SU-DHL-6 (cell line): ENCODE results near the gene ZNF319.

Source experiments
- H2AFZ ChIP-seq: fragments of 200-600 bp; sonication (generic); 2 replicates; pipeline ENCODE4 v1.6.1; 2014; ENCODE audit warnings: low read depth, mild to moderate bottlenecking, moderate library complexity, mixed read lengths, antibody characterized with exemption, low read length; ENCODE audit not compliant: severe bottlenecking
- H3F3A ChIP-seq: fragments of 200-600 bp; shearing (Covaris generic); 2 replicates; pipeline ENCODE4 v1.6.0; 2016; ENCODE audit warnings: antibody characterized with exemption, mild to moderate bottlenecking; ENCODE audit not compliant: insufficient read depth
- H3K27ac ChIP-seq: fragments of 200-600 bp; sonication (generic); 2 replicates; pipeline ENCODE4 v1.5.1; 2016; ENCODE audit warnings: low read depth, mild to moderate bottlenecking, low read length, moderate library complexity, mixed read lengths
- H3K27me3 ChIP-seq: fragments of 200-600 bp; sonication (generic), shearing (Covaris generic); 2 replicates; pipeline ENCODE4 v1.6.0; 2014; ENCODE audit warnings: mild to moderate bottlenecking, low read length
- H3K36me3 ChIP-seq: fragments of 200-600 bp; sonication (generic); 2 replicates; pipeline ENCODE4 v1.6.1; 2014; ENCODE audit warnings: mild to moderate bottlenecking, low read length, mixed read lengths
- H3K4me2 ChIP-seq: fragments of 300-600, 200-600 bp; shearing (Covaris generic), sonication (generic); 2 replicates; pipeline ENCODE4 v1.6.0; 2014; ENCODE audit warnings: low read length, low read depth, mild to moderate bottlenecking; ENCODE audit not compliant: poor library complexity, severe bottlenecking
- H3K4me3 ChIP-seq: fragments of 200-600 bp; sonication (generic); 2 replicates; pipeline ENCODE4 v1.5.1; 2014; ENCODE audit warnings: antibody characterized with exemption, low read length, mild to moderate bottlenecking, mixed read lengths; ENCODE audit not compliant: insufficient read depth, poor library complexity, severe bottlenecking
- H3K79me2 ChIP-seq: fragments of 200-600 bp; sonication (generic); 2 replicates; pipeline ENCODE4 v1.6.1; 2014; ENCODE audit warnings: mild to moderate bottlenecking, low read length, moderate library complexity; ENCODE audit not compliant: insufficient read depth
- H3K9ac ChIP-seq: fragments of 200-600 bp; sonication (generic); 2 replicates; pipeline ENCODE4 v1.7.0; 2014; ENCODE audit warnings: mild to moderate bottlenecking, low read length
- H3K9me2 ChIP-seq: fragments of 200-600 bp; sonication (generic); replicated peaks from 2 replicates; pipeline ENCODE4 v1.6.1; 2014; ENCODE audit warnings: low read length; ENCODE audit not compliant: insufficient read depth
- H3K9me3 ChIP-seq: fragments of 200-600 bp; sonication (generic); 2 replicates; pipeline ENCODE4 v1.6.1; 2014; ENCODE audit warnings: low read length, mixed read lengths; ENCODE audit not compliant: insufficient read depth
- H4K20me1 ChIP-seq: fragments of 200-600 bp; sonication (generic); 2 replicates; pipeline ENCODE4 v1.6.1; 2014; ENCODE audit warnings: low read depth, mild to moderate bottlenecking, antibody characterized with exemption, low read length, moderate library complexity, mixed read lengths
- CTCF ChIP-seq: fragments of 200-600 bp; sonication (generic); IDR thresholded peaks from one replicate; pipeline ENCODE4 v1.5.1; 2017; ENCODE audit warnings: antibody characterized with exemption, mild to moderate bottlenecking, low read length, moderate library complexity; ENCODE audit not compliant: insufficient read depth, poor library complexity, severe bottlenecking
- EZH2phosphoT487 ChIP-seq: fragments of 200-600 bp; sonication (generic), shearing (Covaris generic); conservative IDR thresholded peaks from 2 replicates; pipeline ENCODE4 v1.6.1; 2018; ENCODE audit warnings: mild to moderate bottlenecking, antibody characterized with exemption, low read length, moderate library complexity, mixed read lengths

The ZNF319 gene

DNA sequence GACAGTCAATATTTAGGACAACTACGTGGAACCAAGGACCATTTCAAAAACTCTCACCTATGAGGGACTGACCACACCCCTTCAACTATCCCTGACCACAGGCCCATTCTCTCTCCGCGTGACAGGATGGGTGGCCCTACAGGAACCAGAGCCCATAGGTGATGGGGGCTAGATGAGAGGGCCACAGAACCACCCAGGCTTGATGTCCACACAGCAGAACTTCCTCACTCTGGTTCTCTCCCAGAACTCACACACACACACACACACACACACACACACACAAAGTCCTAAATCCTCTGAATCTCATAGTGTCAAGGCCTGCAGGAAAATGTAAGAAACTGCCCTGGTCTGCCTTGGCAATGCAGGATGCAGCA is 1.5 kb downstream of the ZNF319 start:
- Histone ChIP-seq H3K27ac (no peak overlapping the region), H3K4me3 (no peak overlapping the region)

GRCh38 chr16:57998486-57998885 is 2.0 kb downstream of the ZNF319 start:
- H3K9ac ChIP-seq = no peak overlapping the region
- no peak overlapping the region for H2AFZ ChIP-seq
- H3K27me3 ChIP-seq = no peaks in the 10 kb centered on the region
- TF ChIP-seq CTCF (no peak), EZH2phosphoT487 (no peak)
- no peaks in the 10 kb centered on the region for H3K9me2 ChIP-seq
- H3K27ac ChIP-seq = no peak overlapping the region
- no peaks in the 10 kb centered on the region for H4K20me1 ChIP-seq
- H3F3A ChIP-seq = peaks cover 9% of the 10 kb centered on the region
- H3K4me2 ChIP-seq = no peak overlapping the region
- H3K36me3 ChIP-seq = no peaks in the 10 kb centered on the region
- H3K4me3 ChIP-seq = no peak overlapping the region
- H3K9me3 ChIP-seq = no peaks in the 10 kb centered on the region
- no peaks in the 10 kb centered on the region for H3K79me2 ChIP-seq

More for the DNA sequence above, 1.5 kb downstream of the ZNF319 start:
- peak overlapping the region; percentile 83; the same call in 1 of the 2 replicates for H3K9ac ChIP-seq
- no peaks in the 10 kb centered on the region for H3K79me2 ChIP-seq
- no peaks in the 10 kb centered on the region for H3K9me3 ChIP-seq
- peaks cover 10% of the 10 kb centered on the region for H3F3A ChIP-seq
- no peaks in the 10 kb centered on the region for H3K27me3 ChIP-seq
- TF ChIP-seq CTCF = no peak
- TF ChIP-seq EZH2phosphoT487 = no peak
- no peak overlapping the region for H2AFZ ChIP-seq
- H4K20me1 ChIP-seq = no peaks in the 10 kb centered on the region
- H3K36me3 ChIP-seq = no peaks in the 10 kb centered on the region
- no peaks in the 10 kb centered on the region for H3K9me2 ChIP-seq
- peak overlapping the region; percentile 95 for H3K4me2 ChIP-seq

DNA sequence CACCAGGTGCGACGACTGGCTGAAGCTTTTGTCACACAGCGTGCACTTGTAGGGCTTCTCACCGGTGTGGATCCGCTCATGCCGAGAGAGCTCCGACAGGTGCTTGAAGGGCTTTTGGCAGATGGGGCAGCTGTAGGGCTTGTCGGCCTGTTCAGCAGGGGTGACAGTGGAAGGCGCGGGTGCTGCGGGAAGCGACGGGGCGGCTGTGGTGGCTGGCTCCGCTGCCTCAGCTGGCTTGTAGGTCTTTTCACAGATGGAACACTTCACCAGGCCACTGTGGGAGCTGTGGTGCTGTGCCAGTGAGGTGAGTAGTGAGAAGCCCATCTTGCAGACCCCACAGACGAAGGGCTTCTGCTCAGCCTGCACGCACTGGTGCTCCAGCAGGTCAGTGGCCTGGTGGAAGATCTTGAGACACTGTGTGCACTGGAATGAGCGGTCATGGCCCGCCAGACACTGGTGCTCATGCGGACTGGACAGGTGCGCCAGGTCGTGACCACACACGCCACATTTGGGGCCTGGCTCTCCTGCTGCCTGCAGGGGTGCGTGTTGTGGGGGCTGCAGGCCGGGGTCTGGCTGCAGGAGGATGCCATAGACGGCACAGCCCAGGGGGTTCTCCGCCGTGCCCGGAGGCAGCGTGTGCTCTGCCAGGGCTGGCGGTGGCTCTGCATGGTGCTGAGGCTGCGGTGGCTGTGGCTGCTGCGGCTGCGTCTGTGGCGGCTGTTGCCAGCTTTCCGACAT is 2.8 kb downstream of the ZNF319 start:
- Histone ChIP-seq H2AFZ (no peak overlapping the region), H4K20me1 (no peaks in the 10 kb centered on the region), H3K9ac (no peak overlapping the region), H3K4me2 (no peak overlapping the region), H3K79me2 (no peaks in the 10 kb centered on the region), H3K4me3 (no peak overlapping the region), H3K36me3 (no peaks in the 10 kb centered on the region), H3K9me2 (no peaks in the 10 kb centered on the region), H3K27me3 (no peaks in the 10 kb centered on the region), H3F3A (peaks cover 9% of the 10 kb centered on the region), H3K9me3 (no peaks in the 10 kb centered on the region), H3K27ac (no peak overlapping the region)
- TF ChIP-seq CTCF = no peak
- TF ChIP-seq EZH2phosphoT487 = no peak
